Measurements from ENCODE around the gene ZBTB40.

- TF ChIP-seq EZH2 (IDR thresholded peaks at IDR 0.05; ENCODE audit: insufficient read depth, low read length) (no peak), CTCF (IDR thresholded peaks at IDR 0.05; ENCODE audit: insufficient read depth, low read depth, low read length) (no peak)
Measured at GRCh38 chr1:22553991-22554522, 102.4 kb downstream of the ZBTB40 start.

Measured in astrocyte (in vitro differentiated cells and primary cell).